Muscle of arm (tissue), 14 donors: ENCODE measurements around the gene SNHG17. TPM values are rescaled to one million over a fixed set of nuclear protein-coding genes. Genes with fewer than 3 reads are reported as not detected.
"Not testable (repeated sequence)": the region's sequence is repeated elsewhere in the genome, so short reads cannot be mapped to it uniquely, and the experiment has no call there.

Experiments used
- DNase-seq: peaks from one replicate; pipeline ENCODE4 v3.0.0-alpha.2; 2013
- long read RNA-seq, 11 donors: transcript quantifications; one replicate each; lab custom pipeline, GENCODE V29; 2026
- polyA plus RNA-seq, 12 donors: library from polyadenylated mRNA; unstranded; fragments of 120-200 nt; gene quantifications; one replicate each; pipeline ENCODE4 v1.2.1, GENCODE V29; 2013; ENCODE audit not compliant: insufficient read length in 12 of 12

SNHG17 gene
- polyA plus RNA-seq = 10 to 100 TPM in 11 of 12 donors, not detected in 1; 15.2 to 57.1 (median 18.3) TPM
- long read RNA-seq, donor 1, partial matches to known transcripts = 31 of 56 reads
- long read RNA-seq, donor 1, other reads (novel, unspliced or antisense) = 24 of 56 reads
- long read RNA-seq, donor 2, partial matches to known transcripts = 6 of 8 reads
- long read RNA-seq, donor 2, other reads (novel, unspliced or antisense) = 0 of 8 reads
- long read RNA-seq, donor 3 = 0 reads
- long read RNA-seq, donor 4, partial matches to known transcripts = 5 of 5 reads
- long read RNA-seq, donor 4, other reads (novel, unspliced or antisense) = 0 of 5 reads
- long read RNA-seq, donor 5, partial matches to known transcripts = 7 of 13 reads
- long read RNA-seq, donor 5, other reads (novel, unspliced or antisense) = 5 of 13 reads
- long read RNA-seq, donor 6, partial matches to known transcripts = 7 of 13 reads
- long read RNA-seq, donor 6, other reads (novel, unspliced or antisense) = 6 of 13 reads
- long read RNA-seq, donor 7, partial matches to known transcripts = 7 of 7 reads
- long read RNA-seq, donor 7, other reads (novel, unspliced or antisense) = 0 of 7 reads
- long read RNA-seq, donor 8 = 0 reads
- long read RNA-seq, donor 9, partial matches to known transcripts = 6 of 7 reads
- long read RNA-seq, donor 9, other reads (novel, unspliced or antisense) = 0 of 7 reads
- long read RNA-seq, donor 10, partial matches to known transcripts = 5 of 10 reads
- long read RNA-seq, donor 10, other reads (novel, unspliced or antisense) = 5 of 10 reads
- long read RNA-seq, donor 11, partial matches to known transcripts = 0 of 7 reads
- long read RNA-seq, donor 11, other reads (novel, unspliced or antisense) = 7 of 7 reads

GRCh38 chr20:38434770-38435554 is at the start of gene SNHG17:
SNHG17 (minus strand) TSS chr20:38435328.
- DNase-seq = peak; percentile 94

- no peak for DNase-seq
These were observed 44.5 kb upstream of the SNHG17 start for GRCh38 chr20:38479596-38479995.

- DNase-seq = no peak
These were observed 42.6 kb upstream of the SNHG17 start for GRCh38 chr20:38477747-38478146.

GRCh38 chr20:38473367-38473795 is 38.3 kb upstream of the SNHG17 start:
- DNase-seq = peak; percentile 16

GRCh38 chr20:38472513-38473366 is 37.6 kb upstream of the SNHG17 start, which contains the start of gene RALGAPB:
RALGAPB (plus strand) TSS chr20:38472843; CDS start chr20:38488433, 15,590 bp downstream.
- peak; percentile 100 for DNase-seq

- DNase-seq = no peak
These were observed 36.9 kb upstream of the SNHG17 start for GRCh38 chr20:38471987-38472512.

GRCh38 chr20:38471245-38471644 is 36.1 kb upstream of the SNHG17 start:
- DNase-seq = no peak

- DNase-seq = no peak
These were observed 31.9 kb upstream of the SNHG17 start for GRCh38 chr20:38466983-38467382.

GRCh38 chr20:38466171-38466570 is 31.0 kb upstream of the SNHG17 start:
- no peak for DNase-seq

- DNase-seq = not testable (repeated sequence)
These were observed 26.4 kb upstream of the SNHG17 start for GRCh38 chr20:38461569-38461968.

GRCh38 chr20:38461167-38461566 is 26.0 kb upstream of the SNHG17 start:
- not testable (repeated sequence) for DNase-seq

- not testable (repeated sequence) for DNase-seq
These were observed 25.5 kb upstream of the SNHG17 start for GRCh38 chr20:38460631-38461030.

GRCh38 chr20:38460040-38460623 is 25.0 kb upstream of the SNHG17 start:
- DNase-seq = no peak

- no peak for DNase-seq
These were observed 23.2 kb upstream of the SNHG17 start for GRCh38 chr20:38458314-38458713.

- DNase-seq = no peak
These were observed 19.7 kb upstream of the SNHG17 start for GRCh38 chr20:38454556-38455473.

GRCh38 chr20:38453941-38454340 is 18.8 kb upstream of the SNHG17 start:
- no peak for DNase-seq

- DNase-seq = no peak
These were observed 17.9 kb upstream of the SNHG17 start for GRCh38 chr20:38452880-38453624.

- no peak for DNase-seq
These were observed 15.4 kb upstream of the SNHG17 start for GRCh38 chr20:38450412-38450975.
